GM21529 (cell line): ENCODE results near the gene CD99.
"Not testable (repeated sequence)": the region's sequence is repeated elsewhere in the genome, so short reads cannot be mapped to it uniquely, and the experiment has no call there.

Source experiments
- ATAC-seq: cut with Tn5 transposase; IDR thresholded peaks from one replicate; pipeline ENCODE4 v1.9.1; 2021; ENCODE audit not compliant: unreplicated experiment

The CD99 gene

DNA sequence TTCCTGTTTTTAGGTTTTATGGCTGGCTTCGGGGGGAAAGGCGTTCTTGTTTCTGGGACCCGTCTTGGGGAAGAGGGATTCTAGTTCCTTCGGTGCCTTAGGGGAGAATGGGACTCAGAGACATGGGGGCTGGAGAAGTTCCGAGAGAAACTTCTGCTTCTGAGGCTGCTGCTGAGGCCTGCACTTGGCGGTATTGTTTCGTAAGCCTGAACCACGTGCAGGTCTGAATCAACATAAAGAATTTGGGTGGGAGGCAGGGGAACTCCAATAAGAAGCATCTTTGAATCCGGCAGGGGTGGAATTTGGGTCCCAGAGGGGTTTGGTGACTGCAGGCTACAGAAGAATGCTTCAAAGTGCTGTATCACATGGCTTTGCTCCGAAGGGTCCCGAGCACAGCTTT is 75.8 kb downstream of the CD99 start:
- ATAC-seq: no peak

DNA sequence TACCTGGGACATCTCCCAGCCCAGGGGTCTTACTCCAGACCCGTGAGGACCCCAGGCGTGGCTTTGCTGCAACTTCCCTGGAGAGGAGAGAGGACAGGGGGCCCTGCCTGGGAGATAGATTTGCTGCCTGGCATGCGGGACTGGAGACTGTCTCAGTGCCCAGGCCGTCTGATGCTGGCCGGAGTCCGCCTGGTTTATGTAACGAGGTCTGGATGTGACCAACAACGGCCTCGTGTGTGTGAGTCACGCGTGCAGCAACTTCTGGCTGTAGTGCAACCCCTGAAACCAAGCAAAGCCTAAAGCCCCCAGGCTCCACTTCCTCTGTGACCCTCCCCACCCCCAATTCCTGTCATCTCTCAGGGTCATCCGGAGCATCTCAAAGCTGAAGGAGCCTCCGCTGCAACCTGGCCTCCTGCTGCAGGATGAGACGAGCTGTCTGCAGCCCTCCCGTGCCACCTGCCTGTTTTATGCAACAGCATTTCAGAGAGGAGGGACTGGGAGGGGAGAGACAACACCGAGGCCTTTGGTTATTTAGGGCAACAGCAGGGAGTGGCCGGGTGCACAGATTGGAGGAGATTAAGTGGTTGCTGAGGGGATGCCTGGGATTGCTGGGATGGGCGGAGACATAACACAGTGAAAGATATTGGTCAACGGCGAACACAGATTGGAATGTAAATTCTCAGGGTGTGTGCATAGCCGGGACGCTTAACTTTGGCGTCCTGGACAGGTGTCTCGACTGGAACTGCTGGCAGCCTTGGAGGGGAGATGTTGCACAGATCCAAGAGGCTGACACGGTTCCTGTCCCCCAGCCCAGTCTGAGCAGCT is 76.7 kb downstream of the CD99 start:
- ATAC-seq: no peak

DNA sequence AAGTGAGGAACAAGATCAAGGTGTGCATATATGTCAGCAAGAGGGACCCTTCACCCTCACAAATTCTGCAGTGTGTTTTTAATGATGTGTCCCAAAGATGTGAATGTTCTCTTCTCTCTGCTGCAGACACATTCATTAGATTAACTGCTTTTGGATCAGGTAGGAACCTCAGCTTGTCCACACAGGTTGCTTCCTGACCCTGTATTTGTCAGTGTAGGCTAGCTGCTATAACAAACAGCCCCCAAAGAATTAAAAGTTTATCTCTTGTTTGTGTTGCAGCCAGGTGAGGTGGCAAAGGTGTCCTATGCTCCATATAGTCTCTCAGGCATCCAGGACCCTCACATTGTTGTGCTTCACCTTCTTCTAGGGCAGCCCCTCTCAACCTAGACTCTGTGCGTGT is 78.5 kb downstream of the CD99 start:
- ATAC-seq: no peak

DNA sequence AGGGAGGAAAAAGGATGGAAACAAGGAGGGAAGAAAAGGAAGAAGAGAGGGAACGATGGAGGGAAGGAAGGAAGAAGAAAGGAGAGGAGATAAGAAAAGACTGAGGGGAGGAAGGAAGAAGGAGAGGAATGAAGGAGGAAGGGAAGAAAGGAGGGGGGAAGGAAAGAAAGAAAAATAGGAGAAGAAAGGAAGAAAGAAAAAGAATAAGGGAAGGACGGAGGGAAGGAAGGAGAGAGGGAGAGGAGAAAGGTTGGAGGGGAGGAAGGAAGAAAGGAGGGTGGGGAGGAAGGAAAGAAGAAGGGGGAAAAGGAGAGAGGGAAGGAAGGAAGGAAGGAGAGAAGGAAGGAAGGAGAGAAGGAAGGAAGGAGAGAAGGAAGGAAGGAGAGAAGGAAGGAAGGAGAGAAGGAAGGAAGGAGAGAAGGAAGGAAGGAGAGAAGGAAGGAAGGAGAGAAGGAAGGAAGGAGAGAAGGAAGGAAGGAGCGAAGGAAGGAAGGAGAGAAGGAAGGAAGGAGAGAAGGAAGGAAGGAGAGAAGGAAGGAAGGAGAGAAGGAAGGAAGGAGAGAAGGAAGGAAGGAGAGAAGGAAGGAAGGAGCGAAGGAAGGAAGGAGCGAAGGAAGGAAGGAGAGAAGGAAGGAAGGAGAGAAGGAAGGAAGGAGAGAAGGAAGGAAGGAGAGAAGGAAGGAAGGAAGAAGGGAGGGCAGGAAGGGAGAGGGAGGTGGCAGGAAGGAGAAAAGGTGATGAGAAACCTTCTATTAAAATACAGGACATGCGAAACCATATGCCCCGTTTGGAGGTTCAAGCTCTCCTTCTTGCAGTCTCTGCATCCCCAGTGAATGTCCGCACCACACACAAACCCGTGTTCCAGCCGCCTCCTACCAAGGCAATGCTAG is 82.3 kb downstream of the CD99 start:
- ATAC-seq: not testable (repeated sequence)

DNA sequence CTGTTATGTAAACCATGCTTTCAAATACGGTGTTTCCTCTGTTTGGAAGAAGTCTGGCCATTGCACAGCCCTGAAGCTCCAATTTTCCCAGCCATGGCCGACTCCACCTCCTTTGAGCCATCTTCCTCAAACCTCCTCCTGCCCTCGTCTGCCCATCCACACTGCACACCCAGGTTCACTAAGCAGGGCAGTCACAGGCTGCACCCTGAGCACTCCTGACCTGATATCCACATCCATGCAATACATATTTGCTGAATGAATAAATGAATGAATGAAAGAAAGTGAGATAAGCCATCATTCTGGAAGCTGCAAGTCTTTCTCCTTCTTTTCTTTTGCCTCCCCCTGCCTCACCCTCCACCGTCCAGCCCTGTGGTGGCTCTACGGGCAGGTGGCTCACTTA is 83.0 kb downstream of the CD99 start:
- no peak for ATAC-seq

DNA sequence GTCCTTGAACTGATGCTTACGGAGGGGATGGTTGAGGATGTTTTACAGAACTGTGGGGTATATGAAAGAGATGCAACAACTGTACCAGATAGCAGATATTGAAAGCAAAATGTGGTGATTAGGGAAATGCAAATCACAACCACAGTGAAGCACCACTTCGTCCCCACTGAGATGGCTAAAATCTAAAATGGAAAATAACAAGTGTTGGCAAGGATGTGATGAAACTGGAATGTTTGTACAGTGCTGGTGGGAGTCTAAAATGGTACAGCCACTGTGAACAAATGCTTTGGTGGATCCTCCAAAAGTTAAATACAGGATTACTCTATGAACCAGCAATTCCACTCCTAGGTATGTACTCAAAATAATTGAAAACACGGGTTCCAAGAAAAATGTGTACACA is 83.7 kb downstream of the CD99 start:
- no peak for ATAC-seq

DNA sequence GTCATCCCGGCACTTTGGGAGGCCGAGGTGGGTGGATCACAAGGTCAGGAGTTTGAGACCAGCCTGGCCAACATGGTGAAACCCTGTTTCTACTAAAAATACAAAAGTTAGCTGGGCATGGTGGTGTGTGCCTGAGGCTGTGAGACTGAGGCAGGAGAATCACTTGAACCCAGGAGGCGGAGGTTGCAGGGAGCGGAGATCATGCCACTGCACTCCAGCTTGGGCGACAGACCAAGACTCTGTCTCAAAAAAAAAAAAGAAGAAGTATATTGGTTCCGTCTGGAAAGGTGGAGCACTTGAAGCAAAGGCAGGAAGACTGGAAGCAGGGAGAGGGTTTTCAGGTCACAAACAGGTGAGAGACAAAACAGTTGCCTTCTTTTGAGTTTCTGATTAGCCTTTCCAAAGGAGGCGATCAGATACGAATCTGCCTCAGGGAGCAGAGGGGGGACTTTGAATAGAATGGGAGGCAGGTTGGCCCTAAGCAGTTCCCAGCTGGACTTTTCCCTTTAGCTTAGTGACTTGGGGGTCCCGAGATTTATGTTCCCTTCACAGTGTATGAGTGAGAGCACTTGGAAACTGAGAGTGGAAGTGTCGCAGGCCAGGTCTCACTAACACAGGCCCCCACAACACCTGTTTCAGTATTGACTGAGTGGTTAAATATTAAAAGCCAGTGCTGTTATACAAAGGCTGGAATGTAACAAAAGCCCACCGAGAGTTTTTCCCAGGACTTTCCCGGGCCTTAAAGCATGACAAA is 89.6 kb downstream of the CD99 start:
- not testable (repeated sequence) for ATAC-seq

DNA sequence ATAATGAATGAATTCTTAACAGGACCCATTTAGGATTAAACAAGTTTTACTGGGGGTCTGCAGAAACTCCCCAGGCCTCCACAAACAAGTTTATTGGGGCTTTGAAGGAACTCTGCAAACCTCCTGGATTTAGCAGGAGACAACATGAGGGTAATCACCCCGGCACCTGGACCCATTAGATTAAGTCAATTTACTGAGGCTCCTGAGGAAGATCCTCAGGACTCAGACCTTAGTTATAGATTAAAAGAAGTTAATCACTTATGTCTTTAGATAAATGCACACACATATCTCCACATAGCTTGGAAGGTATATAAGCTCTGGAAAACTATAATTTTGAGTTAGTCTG is 90.1 kb downstream of the CD99 start:
- no peak for ATAC-seq

DNA sequence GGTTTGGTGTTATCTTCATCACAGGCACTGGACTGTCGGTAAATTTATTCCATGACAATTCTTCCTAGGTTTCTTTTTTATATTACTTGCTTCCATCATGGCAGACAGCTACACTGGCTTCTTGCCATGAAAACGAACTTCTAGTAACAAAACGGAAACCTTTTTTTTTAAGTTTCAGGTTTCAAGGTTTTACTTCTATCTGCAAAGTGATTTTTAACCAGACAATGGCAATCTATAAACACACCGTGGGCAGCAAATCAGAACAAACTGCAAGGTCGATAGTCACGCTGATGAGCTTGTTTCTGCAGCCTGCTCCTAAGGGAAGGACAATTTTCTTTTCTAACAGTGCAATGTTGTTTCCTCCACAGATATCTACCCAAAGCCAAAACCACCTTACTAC is 90.6 kb downstream of the CD99 start:
- no peak for ATAC-seq

DNA sequence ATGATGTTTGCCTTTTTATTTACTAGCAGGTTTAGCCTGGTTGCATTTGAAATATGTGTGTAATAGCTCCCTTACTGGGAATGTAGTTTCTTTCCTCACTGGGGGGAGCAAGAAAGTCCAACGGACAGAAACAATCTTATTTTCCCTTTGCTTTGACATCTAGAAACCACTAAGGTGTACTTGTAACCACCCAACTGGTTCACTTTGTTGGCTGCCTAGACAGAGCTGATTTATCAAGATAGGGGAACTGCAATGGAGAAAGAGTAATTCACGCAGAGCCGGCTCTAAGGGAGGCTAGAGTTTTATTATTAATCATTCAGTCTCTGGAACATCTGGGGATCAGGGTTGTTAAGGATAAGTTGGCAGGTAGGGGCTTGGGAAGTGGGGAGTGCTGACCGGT is 91.1 kb downstream of the CD99 start:
- no peak for ATAC-seq

DNA sequence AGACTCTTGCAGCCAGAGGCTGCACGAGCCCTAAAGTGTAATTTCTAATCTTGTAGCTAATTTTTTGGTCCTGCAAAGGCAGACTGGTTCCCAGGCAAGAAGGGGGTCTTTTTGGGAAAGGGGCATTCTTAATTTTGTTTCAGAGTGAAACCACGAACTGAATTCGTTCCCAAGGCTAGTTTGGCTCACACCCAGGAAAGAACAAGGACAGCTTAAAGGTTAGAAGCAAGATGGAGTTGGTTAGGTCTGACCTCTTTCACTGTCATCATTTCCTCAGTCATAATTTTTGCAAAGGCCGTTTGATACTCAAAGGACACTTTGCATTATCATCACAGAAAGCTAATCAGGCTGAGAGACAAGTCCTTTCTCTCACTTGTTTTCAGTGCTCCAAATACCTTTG is 91.7 kb downstream of the CD99 start:
- no peak for ATAC-seq

DNA sequence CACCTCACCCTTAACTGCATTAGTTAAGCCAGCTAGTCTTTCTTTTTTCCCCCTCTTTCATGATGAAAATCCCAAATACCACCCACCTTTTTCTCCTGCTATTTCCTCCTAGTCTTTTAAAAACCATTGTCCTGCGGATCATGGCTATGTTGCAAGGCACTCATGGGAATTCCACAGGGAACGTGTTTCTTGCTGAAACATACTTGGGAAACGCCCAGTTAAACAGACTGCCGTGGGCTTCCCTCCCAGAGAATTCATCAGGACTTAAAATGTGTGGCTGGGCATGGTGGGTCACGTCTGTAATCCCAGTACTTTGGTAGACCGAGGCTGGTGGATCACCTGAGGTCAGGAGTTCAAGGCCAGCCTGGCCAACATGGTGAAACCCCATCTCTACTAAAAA is 92.9 kb downstream of the CD99 start:
- ATAC-seq: no peak

DNA sequence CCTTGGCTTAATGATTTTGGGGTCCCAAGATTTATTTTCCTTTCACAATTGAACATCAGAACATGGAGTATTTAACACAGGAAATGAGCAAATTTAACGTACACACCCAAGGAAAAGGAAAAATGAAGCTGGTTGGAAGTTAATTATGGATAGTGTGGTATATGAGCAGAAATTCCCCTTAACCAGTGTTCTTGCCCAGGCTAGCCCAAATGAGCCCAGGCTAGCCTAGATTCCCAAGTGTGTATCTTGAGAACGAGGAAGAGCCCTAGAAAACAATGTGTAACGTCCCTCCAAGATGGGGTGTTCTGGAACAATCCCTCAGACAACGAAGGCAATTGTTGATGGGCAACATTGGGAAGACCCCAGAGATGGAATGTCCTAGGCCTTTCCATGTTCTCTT is 94.4 kb downstream of the CD99 start:
- ATAC-seq: no peak

DNA sequence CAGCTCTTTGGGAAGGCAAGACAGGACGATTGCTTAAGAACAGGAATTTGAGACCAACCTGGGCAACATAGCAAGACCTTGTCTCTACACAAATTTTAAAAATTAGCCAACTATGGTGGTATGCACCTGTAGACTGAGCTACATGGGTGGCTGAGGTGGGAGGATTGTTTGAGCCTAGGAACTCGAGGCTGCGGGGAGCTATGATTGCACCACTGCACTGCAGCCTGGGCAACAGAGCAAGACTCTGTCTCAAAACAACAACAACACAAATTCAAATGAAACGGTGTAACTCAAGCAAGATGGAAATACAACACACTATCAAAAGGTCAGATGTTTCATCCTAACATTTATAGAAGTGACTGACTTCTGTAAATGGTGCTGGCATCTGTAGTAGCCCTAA is 97.9 kb downstream of the CD99 start:
- no peak for ATAC-seq

DNA sequence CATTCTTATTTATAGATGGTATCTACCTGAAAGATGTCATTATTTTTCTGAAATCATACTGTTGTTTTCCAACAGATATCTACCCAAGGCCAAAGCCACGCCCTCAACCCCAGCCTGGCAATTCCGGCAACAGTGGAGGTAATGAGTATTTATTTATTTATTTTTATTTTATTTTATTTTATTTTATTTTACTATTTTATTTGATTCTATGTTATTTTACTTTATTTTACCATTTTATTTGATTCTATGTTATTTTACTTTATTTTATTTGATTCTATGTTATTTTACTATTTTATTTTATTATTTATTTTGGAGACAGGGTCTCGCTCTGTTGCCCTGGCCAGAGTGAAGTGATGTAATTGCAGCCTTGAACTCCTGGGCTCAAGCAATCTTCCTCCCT is 98.5 kb downstream of the CD99 start:
- no peak for ATAC-seq
